ENCODE measurements around the gene ADGRD2.

Gene ADGRD2

DNA sequence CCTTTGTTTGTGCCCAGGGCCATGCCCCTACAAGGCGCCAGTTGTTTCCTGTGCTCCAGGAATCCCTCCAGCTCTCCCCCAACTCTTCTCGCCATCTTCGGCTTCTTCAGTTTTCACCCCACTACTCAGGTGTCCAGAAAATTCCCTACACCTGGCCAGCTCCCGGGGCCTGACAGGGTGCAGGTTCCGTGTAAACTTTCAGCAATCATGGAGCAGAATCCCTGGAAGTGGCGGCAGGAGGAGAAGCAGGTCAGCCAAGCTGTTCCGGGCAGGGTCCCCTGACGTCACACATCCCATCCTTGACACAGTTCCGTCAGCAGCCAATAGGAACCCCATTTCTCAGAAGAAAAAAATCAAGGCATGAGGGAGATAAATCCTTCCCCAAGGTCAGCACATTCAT, 12.2 kb upstream of the ADGRD2 start:
- no peak for DNase-seq (ENCODE audit: low read depth in 1 of 2, low spot score in 1 of 2)

DNA sequence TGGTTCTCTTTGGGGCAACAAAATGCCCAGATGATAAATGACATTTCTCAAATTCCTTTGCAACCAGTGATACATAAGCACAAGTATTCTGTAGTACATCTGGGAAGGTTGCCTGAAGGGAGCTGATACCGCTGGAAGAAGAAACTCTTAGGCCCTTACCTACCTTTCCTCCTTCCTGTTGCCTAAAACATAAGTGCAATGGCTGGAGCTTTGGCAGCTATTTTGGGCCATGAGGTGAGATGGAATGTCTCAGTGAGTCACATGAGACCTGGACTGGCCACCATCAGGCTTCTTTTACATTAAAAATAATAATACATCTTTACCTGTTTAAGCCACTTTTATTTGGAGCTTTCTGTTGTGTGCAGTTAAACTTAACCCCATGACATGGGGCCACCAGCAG, 11.2 kb upstream of the ADGRD2 start:
- no peak for DNase-seq (ENCODE audit: low read depth in 1 of 2, low spot score in 1 of 2)

DNA sequence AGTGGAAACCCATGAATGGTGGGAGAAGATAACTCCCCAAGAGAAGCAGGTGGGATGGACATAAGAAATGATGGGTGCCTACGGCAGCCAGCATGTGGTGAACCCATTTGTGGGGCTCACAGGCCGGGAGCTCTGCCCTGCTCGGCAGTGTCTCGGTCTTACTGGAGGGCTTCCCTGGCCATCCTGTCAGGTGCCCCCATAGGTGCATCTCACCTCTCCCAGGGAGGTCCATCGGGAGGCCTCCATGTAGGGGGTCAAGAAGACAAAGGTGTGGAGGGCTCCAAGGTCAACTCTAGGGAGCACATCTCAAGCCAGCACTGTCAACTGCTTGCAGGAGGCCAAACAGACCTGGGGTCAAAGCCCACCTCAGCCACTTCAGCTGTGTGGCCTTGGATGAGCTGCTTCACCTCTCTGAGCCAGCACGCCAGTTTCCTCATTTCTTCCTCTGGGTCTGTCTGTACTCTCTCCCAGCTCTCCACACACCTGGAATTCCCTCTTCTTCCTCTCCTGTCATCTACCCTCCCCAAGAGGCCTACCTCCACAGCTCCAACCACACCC, 10.5 kb upstream of the ADGRD2 start:
- DNase-seq (ENCODE audit: low read depth in 1 of 2, low spot score in 1 of 2): no peak

DNA sequence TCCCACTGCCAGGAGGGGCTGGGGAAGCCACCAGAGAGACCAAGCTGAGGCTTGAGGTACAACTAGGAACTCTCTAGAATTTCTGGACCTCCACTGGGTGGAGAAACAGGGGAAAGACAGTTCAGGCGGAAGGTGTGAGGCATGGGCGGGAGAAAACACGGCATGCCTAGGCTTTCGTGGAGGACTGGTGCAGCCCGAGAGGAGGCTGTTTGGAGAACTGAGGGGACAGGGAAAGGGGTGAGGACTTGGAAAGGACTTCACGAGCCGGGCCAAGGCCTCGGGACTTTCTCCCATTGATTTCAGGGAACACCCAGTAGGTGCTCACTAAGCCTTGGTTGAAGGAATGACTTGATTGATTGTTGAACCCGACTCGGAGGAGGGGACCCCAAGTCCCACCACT, 9.5 kb upstream of the ADGRD2 start:
- no peak for DNase-seq (ENCODE audit: low read depth in 1 of 2, low spot score in 1 of 2)

DNA sequence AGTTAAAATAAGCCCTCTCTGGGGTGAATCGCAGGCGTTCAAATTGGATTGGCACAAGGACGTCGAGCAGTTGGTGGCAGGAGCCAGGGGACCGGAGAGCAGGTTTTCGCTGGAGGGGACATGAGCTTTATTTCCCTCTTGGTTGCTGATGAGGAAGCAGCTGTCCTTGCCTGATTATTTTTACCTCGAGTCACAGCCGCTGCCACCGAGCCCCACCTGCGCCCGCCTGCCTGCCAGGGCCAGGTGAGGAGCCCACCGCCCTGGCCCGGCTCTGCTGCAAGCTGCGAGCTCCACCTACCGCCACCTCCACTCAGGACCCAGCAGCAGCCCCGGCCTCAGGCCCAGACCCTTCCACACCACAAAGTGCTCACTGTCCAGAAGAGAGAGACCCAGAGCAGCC, 9.0 kb upstream of the ADGRD2 start:
- DNase-seq (ENCODE audit: low read depth in 1 of 2, low spot score in 1 of 2): no peak

DNA sequence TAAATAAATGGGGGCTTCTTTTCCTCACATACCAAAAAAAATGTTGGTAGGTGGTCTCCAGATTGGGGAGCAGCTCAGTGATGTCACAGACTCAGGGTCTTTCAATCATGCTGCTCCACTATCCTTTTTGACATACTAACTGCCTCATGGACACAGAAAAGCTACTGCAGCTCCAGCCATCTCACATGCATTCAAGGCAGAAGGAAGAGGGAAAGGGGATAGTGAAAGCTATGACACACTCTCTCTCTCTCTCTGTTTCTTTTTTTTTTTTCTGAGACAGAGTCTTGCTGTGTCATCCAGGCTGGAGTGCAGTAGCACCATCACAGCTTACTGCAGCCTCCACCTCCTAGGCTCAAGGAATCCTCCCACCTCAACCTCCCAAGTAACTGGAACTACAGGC, 7.9 kb upstream of the ADGRD2 start:
- no peak for DNase-seq (ENCODE audit: low read depth in 1 of 2, low spot score in 1 of 2)

DNA sequence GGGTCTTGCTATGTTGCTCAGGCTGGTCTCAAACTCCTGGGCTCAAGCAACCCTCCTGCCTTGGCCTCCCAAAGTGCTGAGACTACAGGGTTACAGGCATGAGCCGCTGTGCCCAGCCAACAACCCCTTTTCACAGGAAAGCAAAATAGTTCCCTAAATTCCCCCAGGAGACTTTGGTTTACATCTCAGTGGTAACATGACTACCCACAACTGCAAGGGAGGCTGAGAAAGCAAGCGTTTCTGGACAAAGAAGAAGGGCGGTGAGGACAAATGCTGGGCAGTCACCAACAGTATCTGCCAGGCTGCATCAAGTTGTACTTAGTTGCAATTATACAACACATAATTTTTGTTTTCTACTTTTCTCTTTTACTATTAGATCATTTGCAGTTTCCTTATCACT, 7.4 kb upstream of the ADGRD2 start:
- no peak for DNase-seq (ENCODE audit: low read depth in 1 of 2, low spot score in 1 of 2)

DNA sequence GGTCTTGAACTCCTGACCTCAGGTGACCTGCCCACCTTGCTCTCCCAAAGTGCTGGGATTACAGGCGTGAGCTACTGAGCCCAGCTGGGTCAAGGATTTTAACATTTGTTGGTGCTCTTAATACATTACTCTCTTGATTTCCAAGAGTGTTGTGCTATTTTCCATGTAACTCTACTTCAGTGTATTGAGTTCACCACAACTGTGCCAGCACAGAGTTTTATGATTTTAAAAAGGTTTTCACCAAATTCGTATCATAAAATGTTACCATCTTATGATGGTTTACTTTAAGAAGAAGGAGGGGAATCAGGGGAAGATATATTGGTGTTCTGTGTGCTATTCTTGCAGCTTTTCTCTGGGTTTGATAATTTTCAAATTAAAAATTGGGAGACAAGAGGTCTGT, 6.6 kb upstream of the ADGRD2 start:
- no peak for DNase-seq (ENCODE audit: low read depth in 1 of 2, low spot score in 1 of 2)

DNA sequence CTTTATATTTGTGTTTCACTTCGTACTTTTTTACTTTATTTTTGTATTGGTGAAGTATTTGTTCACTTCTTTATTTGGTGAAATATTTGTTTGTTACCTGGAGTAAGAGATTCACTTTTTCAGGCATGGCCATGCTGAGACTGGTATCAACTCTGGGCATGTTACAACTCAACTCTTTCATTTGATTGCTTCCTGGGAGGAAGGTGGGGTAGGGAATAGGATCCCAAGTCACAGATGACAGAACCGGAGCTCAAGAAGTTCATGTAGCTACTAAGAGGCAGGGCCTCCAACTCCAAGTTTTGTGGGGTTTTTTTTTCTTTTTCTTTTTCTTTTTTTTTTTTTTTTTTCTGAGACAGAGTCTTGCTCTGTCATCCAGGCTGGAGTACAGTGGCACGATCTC, 6.1 kb upstream of the ADGRD2 start:
- DNase-seq (ENCODE audit: low read depth in 1 of 2, low spot score in 1 of 2): no peak

DNA sequence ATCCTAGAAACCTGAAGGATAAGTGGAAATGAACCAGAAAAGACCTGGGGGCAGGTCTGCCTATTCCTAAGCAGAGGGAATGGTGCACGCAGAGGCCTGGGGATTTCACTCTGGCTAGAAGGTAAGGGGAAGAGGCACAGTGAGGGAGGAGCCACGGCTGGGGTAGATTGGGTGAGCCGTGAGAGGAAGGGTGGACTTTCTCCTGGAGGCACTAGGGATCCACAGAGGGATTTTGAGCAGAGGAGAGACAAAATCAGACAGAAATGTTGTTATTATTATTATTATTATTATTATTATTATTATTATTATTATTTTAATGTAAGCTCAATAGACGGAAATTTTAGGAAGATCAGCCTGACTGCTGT, 3.0 kb upstream of the ADGRD2 start:
- DNase-seq (ENCODE audit: low read depth in 1 of 2, low spot score in 1 of 2): no peak

DNA sequence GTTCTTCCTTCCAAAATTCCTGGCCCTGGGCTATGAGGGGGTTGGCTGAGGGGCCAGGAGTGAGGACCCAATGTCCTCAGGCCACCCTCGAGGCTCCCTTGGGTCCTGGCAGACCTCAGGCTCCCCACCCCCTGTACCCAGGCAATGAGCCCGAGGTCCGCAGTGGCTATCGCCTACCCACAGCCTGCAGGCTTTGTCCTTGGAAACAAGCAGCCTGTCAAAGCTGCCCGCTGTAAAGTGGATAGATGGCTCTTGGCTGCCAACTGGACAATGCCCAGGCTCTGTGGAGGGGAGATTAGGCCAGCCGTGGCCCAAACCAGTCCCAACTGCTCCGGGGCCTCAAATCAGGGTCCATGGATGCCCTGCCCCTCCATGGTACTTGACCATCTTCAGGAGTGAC, 2.2 kb upstream of the ADGRD2 start:
- no peak for DNase-seq (ENCODE audit: low read depth in 1 of 2, low spot score in 1 of 2)

DNA sequence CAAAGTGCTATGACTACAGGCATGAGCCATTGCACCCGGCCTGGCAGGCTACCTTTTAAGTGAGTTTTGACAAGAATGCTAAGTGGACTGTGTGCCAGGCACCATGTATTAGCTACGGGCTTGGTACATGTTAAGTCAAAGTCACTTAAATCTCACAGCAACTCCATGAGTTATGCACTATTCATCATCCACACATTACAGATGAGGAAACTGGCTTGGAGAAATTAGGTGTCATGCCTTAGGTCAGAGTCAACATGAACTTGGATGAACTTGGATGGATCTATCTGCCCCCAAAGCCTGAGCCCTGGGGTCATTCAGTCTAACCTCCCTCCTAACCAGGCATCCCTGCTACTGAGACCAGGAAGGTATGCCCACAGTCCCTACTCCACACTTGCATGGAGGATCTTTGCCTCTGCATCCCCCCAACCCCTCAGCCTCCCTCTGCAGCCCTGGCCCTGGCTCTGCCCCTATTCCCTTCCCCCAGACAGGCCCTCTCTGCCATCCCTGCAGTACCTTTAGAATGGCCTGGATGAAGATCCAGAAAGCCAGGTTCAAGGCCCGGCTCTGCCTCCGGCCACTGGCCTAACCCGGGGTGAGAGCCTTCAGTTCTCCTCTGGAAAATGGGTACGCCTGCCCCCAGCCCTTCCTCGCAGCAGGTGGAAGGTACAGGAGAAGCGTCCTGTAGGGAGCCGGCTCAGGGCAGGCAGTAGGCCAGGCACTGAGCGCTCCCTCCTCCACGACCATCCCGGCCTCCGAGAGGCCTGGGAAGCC, 685 bp upstream of the ADGRD2 start:
- DNase-seq (ENCODE audit: low read depth in 1 of 2, low spot score in 1 of 2): no peak

DNA sequence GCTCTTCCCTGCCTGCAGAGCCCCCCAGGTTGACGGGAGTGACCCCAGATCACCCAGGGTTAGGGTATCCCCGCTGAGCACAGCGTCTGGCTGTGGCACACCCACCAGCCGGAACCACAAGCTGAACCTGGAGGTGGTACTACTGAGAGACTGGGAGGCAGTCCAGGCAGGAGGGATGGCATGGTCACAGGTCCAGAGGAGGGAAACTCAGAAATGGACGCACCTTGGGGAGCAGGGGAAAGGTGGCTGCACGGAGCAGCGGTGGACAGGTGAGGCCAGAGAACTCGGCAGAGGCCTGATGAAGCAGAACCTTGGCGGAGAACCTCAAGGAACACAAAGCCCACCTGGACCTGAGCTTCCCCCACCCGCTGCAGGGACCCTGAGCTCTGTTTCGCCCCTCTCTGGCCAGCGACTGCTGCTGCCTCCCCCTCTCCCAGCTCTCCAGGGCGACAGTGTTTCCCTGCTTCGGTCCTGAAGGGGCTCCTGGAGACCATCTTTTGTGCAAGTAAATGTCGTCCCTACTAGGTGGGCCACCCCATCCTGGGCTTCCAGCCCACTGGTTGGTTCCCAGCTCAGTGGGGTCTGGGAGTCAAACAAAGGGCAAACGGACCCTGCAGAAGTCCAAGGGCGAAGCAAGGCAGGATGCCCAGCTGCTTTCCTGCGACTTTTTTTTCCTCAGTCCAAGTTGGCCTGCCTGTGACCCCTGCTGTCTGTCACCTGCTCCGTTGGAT, 845 bp downstream of the ADGRD2 start:
- no peak for DNase-seq (ENCODE audit: low read depth in 1 of 2, low spot score in 1 of 2)

DNA sequence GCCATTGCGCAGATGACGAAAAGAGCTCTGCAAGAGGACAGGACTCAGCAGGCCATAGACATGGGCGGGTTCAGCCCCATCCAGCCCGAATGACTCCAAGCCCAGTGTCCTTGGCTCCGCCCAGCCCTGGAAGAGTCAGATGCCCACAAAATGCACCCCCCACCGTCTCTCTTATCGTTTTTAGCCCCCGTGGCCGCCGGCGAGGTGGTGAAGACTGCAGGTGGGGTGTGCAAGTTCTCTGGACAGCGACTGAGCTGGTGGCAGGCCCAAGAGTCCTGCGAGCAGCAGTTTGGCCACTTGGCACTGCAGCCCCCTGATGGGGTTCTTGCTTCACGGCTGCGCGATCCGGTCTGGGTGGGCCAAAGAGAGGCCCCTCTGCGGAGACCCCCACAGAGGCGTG, 2.1 kb downstream of the ADGRD2 start:
- no peak for DNase-seq (ENCODE audit: low read depth in 1 of 2, low spot score in 1 of 2)

DNA sequence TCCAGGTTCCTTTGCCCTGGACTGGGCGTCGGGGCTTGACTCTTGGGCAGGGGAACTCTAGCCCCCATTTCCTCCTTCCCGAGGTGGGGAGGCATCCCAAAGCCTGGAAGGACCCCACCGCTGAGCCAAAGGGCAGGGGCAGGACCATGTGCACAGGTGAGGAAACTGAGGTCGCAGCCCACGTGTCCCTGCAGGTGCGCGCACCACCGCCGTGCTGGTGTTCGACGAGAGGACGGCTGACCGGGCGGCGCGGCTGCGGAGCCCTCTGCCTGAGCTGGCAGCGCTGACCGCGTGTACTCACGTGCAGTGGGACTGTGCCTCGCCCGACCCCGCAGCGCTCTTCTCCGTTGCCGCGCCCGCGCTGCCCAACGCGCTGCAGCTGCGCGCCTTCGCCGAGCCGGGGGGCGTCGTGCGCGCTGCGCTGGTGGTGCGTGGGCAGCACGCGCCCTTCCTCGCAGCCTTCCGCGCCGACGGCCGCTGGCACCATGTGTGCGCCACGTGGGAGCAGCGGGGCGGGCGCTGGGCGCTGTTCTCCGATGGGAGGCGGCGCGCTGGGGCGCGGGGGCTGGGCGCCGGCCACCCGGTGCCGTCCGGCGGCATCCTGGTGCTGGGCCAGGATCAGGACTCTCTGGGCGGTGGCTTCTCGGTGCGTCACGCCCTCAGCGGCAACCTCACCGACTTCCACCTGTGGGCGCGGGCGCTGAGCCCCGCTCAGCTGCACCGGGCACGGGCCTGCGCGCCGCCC, 2.8 kb downstream of the ADGRD2 start:
- no peak for DNase-seq (ENCODE audit: low read depth in 1 of 2, low spot score in 1 of 2)

DNA sequence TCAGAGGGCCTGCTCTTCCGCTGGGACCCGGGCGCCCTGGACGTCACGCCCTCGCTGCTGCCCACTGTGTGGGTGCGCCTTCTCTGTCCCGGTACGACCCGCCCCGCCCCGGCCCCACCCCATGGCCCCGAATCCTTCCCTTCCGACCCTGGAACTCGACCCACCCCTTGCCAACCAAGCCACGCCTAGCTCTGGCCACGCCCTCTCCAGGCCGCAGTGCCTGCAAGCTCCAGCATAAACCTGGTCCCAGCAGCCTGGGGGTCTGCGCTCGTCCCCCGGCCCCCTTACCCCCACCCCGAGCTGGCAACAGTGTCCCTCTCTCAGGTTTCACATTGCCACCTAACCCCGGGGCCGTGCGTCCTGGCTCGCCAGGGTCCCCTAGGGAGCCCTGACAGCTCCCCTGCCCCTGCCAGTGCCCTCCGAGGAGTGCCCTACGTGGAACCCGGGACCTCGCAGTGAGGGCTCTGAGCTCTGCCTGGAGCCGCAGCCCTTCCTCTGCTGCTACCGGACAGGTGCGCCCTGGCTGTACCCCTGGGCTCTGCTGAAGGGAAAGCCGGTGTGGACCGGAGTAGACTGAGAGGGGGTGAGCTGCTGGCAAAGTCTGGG, 3.4 kb downstream of the ADGRD2 start:
- DNase-seq (ENCODE audit: low read depth in 1 of 2, low spot score in 1 of 2): no peak

DNA sequence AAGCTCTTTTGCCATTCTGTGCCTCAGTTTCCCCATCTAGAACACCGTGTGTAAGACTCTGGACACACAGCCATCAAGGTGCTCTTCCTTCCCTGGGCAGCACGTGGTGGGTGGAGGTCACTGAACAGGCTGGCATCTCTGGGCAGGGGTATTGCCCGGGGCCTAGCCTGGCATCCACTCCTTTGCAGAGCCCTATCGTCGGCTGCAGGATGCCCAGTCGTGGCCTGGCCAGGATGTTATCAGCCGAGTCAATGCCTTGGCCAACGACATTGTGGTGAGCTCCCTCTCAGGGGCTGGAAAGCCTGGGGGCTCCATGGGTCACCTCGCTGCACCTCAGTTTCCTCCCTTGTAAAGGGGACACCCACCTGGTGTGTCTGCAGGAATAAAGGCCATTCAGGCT, 4.0 kb downstream of the ADGRD2 start:
- no peak for DNase-seq (ENCODE audit: low read depth in 1 of 2, low spot score in 1 of 2)

DNA sequence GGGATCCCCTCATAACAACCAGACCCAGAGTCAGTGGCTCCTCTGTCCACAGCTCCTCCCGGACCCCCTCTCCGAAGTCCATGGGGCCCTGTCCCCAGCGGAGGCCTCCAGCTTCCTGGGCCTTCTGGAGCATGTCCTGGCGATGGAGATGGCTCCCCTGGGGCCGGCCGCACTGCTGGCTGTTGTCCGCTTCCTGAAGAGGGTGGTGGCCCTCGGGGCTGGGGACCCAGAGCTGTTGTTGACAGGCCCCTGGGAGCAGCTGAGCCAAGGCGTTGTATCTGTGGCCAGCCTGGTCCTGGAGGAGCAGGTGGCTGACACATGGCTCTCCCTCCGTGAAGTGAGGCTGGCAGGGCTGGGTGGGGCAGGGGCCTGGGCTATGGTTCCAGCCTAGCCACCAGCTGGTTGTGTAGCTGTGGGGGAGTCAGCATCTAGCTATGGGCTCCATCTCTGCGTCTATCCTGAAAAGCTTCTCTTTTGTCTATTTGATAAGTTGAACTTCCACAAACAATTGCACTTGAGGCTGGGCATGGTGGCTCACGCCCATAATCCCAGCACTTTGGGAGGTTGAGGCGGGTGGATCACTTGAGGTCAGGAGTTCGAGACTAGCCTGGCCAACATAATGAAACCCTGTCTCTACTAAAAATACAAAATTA, 4.7 kb downstream of the ADGRD2 start:
- no peak for DNase-seq (ENCODE audit: low read depth in 1 of 2, low spot score in 1 of 2)

DNA sequence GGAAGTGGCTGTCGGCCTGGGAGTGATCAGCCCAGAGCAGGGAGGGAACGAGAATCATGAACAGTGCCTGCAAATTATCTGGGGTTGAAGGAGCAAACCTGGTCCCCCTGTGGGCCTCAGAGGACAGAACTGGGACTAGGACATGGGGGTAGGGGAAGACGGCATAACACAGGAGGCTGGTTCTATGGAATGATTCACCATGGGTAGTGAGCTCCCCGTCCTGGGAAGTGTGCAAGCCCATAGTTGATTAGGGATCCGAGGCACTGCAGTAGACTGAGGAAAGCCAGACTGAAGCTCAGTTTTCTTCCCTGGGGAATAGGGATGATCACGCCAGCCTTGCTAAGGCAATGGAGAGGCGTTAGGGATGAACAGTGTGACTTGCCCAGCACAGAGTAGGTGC, 5.6 kb downstream of the ADGRD2 start:
- no peak for DNase-seq (ENCODE audit: low read depth in 1 of 2, low spot score in 1 of 2)

DNA sequence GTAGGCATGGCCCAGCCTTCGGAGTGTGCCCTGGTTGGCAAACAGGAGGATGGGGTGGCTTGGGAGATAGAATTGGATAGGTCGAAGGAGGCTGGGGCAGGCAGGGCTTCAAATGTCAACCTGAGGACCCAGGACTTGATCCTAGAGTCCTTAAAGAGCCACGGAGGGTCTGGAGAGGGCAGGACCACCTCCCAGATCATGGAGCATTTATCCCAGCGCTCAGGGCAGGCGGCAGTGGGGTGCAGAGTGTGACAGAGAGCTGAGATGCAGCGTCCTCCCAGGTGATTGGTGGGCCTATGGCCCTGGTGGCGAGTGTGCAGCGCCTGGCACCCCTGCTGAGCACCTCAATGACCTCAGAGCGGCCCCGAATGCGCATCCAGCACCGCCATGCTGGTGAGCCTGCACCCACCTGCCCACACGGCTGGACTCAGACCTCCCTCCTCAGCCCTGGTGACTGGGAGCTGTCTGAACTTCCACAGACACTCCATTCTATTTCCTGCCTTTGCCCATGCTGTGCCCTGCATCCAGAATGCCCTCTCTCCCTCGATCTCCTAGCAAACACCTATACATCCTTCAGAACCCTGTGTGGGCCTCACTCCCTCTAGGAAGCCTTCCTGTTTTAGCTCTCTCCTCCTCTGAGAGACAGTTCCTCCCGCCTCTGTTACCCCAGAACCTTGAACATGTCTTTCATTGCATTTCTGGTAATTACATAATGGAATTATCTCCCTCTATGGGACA, 6.3 kb downstream of the ADGRD2 start:
- DNase-seq (ENCODE audit: low read depth in 1 of 2, low spot score in 1 of 2): no peak
